H1 (cell line): Measurements from ENCODE around the gene PFN4. TPM values are rescaled to one million over a fixed set of nuclear protein-coding genes. Genes with fewer than 3 reads are reported as not detected.
A peak's percentile ranks its signal among the peaks of the same experiment; 100 is the strongest.

ENCODE experiments used
- ATF3 ChIP-seq: IDR thresholded peaks from 2 replicates; pipeline ENCODE4 v1.6.1; 2011; ENCODE audit warnings: low read depth, mild to moderate bottlenecking, low read length; ENCODE audit not compliant: insufficient read depth
- BACH1 ChIP-seq: IDR thresholded peaks from 2 replicates; pipeline ENCODE4 v1.6.1; 2012; ENCODE audit warnings: low read length, improper control_type of control experiment
- BCL11A ChIP-seq, 2 experiments: IDR thresholded peaks; one replicate each; pipeline ENCODE4 v1.6.1; 2011; ENCODE audit warnings: low read depth in 2 of 2, low read length in 2 of 2, mild to moderate bottlenecking in 2 of 2
- BRCA1 ChIP-seq: IDR thresholded peaks from 2 replicates; pipeline ENCODE4 v1.6.1; 2012; ENCODE audit warnings: low read depth, low read length, improper control_type of control experiment
- E2F6 ChIP-seq: IDR thresholded peaks from 2 replicates; pipeline ENCODE4 v1.6.1; 2012; ENCODE audit warnings: inconsistent platforms
- EGR1 ChIP-seq: IDR thresholded peaks from 2 replicates; pipeline ENCODE4 v1.6.1; 2011; ENCODE audit warnings: low read depth, low read length, borderline replicate concordance
- GABPA ChIP-seq: IDR thresholded peaks from 2 replicates; pipeline ENCODE4 v1.6.1; 2011; ENCODE audit warnings: mild to moderate bottlenecking, low read length, moderate library complexity, borderline replicate concordance; ENCODE audit not compliant: insufficient read depth
- HDAC6 ChIP-seq: IDR thresholded peaks from one replicate; pipeline ENCODE4 v1.7.1; 2012; ENCODE audit warnings: low read depth, mild to moderate bottlenecking, inconsistent platforms, low read length, moderate library complexity
- JUN ChIP-seq: IDR thresholded peaks from 2 replicates; pipeline ENCODE4 v1.6.1; 2011; ENCODE audit warnings: low read depth, mild to moderate bottlenecking, improper control_type of control experiment, low read length
- JUND ChIP-seq: IDR thresholded peaks from 2 replicates; pipeline ENCODE4 v1.6.1; 2011; ENCODE audit warnings: mild to moderate bottlenecking, improper control_type of control experiment, low read length
- KDM4A ChIP-seq: IDR thresholded peaks from one replicate; pipeline ENCODE4 v1.7.1; 2012; ENCODE audit warnings: low read depth, mild to moderate bottlenecking, moderate library complexity, low read length, inconsistent platforms; ENCODE audit not compliant: severe bottlenecking
- KDM5A ChIP-seq: fragments of 200-600 bp; IDR thresholded peaks from 2 replicates; pipeline ENCODE4 v1.7.1; 2012; ENCODE audit warnings: mild to moderate bottlenecking, low read length, inconsistent platforms, mixed read lengths
- MAFK ChIP-seq: IDR thresholded peaks from 2 replicates; pipeline ENCODE4 v1.6.1; 2012; ENCODE audit warnings: low read depth, mild to moderate bottlenecking, improper control_type of control experiment, low read length
- POLR2A ChIP-seq, 2 experiments: IDR thresholded peaks; 1 replicate in 1 of 2; 2 replicates in 1 of 2; pipeline ENCODE4 v1.6.1; 2011; ENCODE audit warnings: low read depth in 2 of 2, low read length in 2 of 2, mild to moderate bottlenecking in 2 of 2; ENCODE audit errors: control extremely low read depth in 1 of 2
- POU5F1 ChIP-seq: IDR thresholded peaks from 2 replicates; pipeline ENCODE4 v1.6.1; 2011; ENCODE audit warnings: low read depth, mild to moderate bottlenecking, low read length, moderate library complexity
- RBBP5 ChIP-seq: IDR thresholded peaks from 2 replicates; pipeline ENCODE4 v1.7.1; 2012; ENCODE audit warnings: low read depth, mild to moderate bottlenecking, inconsistent platforms, low read length, moderate library complexity, borderline replicate concordance
- RNF2 ChIP-seq: fragments of 200-900, 300-1000 bp; sonication (generic); IDR thresholded peaks from 2 replicates; pipeline ENCODE4 v1.7.1; 2016; ENCODE audit warnings: borderline replicate concordance, low read depth, mild to moderate bottlenecking, antibody characterized with exemption, low read length; ENCODE audit not compliant: poor library complexity, severe bottlenecking; ENCODE audit errors: missing control alignments
- SIN3A ChIP-seq, 2 experiments: IDR thresholded peaks in 1 of 2; conservative IDR thresholded peaks in 1 of 2; 2 replicates each; pipeline ENCODE4 v1.6.1; 2011 to 2012; ENCODE audit warnings: low read length in 2 of 2, improper control_type of control experiment in 1 of 2, low read depth in 1 of 2, mild to moderate bottlenecking in 1 of 2
- SIX5 ChIP-seq: IDR thresholded peaks from 2 replicates; pipeline ENCODE4 v1.6.1; 2011; ENCODE audit warnings: mild to moderate bottlenecking, low read depth, low read length
- SRF ChIP-seq: IDR thresholded peaks from 2 replicates; pipeline ENCODE4 v1.6.1; 2011; ENCODE audit warnings: mild to moderate bottlenecking, low read depth, low read length, moderate library complexity
- SUZ12 ChIP-seq: fragments of 200-600 bp; sonication (generic); IDR thresholded peaks from 2 replicates; pipeline ENCODE4 v1.6.1; 2012; ENCODE audit warnings: mild to moderate bottlenecking, inconsistent platforms, low read length, moderate library complexity, mixed read lengths
- YY1 ChIP-seq: IDR thresholded peaks from 2 replicates; pipeline ENCODE4 v1.6.1; 2011; ENCODE audit warnings: low read depth, mild to moderate bottlenecking, low read length
- ZNF274 ChIP-seq: IDR thresholded peaks from 2 replicates; pipeline ENCODE4 v1.7.0; 2012; ENCODE audit warnings: low read length, borderline replicate concordance; ENCODE audit errors: extremely low read depth
- polyA plus RNA-seq, 7 experiments: library from polyadenylated mRNA; depleted of rRNA in 3 of 7; stranded (reverse) in 5 of 7; unstranded in 2 of 7; fragments of >200 nt in 5 of 7; fragments of 200-250 nt in 2 of 7; gene quantifications; 1 replicate in 5 of 7; 2 replicates in 1 of 7; 4 replicates in 1 of 7; pipeline versions ENCODE4 v1.2.1 to v1.2.3, GENCODE V29; 2011 to 2013; ENCODE audit warnings: missing spikeins in 2 of 7, mixed read lengths in 2 of 7
- total RNA-seq: library from RNA; stranded (reverse); fragmentation: NEBNext Ultra II Directional; extraction: Animal tissue kit (Norgen Biotek cat#: 25700); gene quantifications from 2 replicates; pipeline ENCODE4 v1.2.1, GENCODE V29; 2021

PFN4 gene
- total and polyA plus RNA-seq, 2 of the 8 experiments (the other 6 are each of a cell fraction or from before 2014, with no cell fraction given), result not detected

- TF ChIP-seq SIN3A (conservative IDR thresholded peaks at IDR 0.05 in 1 of 2, IDR thresholded peaks at IDR 0.05 in 1 of 2; ENCODE audit: low read depth in 1 of 2, low read length in 2 of 2), result peak in 1 of 2 experiments; percentile 53; a peak in 1 of 4 replicates
- peak in 1 of 2 experiments; percentile 44 for TF ChIP-seq POLR2A (IDR thresholded peaks at IDR 0.05; ENCODE audit: control extremely low read depth in 1 of 2, low read depth in 2 of 2, low read length in 2 of 2)
- no peak for TF ChIP-seq BRCA1
- 0 out of 2 replicates have a peak, but pooled peaks have one; percentile 41 for TF ChIP-seq BACH1
- TF ChIP-seq KDM5A, result no peak
- TF ChIP-seq RBBP5, result no peak; the same call in 1 of the 2 replicates
- TF ChIP-seq MAFK, result no peak
- TF ChIP-seq SIX5, result no peak
- TF ChIP-seq GABPA, result no peak
- TF ChIP-seq JUND, result peak; percentile 29; the same call in 1 of the 2 replicates
- no peak for TF ChIP-seq POU5F1
- no peak for TF ChIP-seq SRF
- TF ChIP-seq ATF3, result no peak
- no peak for TF ChIP-seq HDAC6
- no peak for TF ChIP-seq KDM4A
- TF ChIP-seq ZNF274, result no peak
- TF ChIP-seq BCL11A (IDR thresholded peaks at IDR 0.05; ENCODE audit: low read depth in 2 of 2, low read length in 2 of 2), result no peak
- no peak for TF ChIP-seq RNF2
- no peak for TF ChIP-seq EGR1
- TF ChIP-seq SUZ12, result no peak
- no peak for TF ChIP-seq E2F6
- TF ChIP-seq YY1, result peak; percentile 84
- TF ChIP-seq JUN, result peak; percentile 71
Observed at GRCh38 chr2:24083567-24084385, 39.4 kb downstream of the PFN4 start (continued).
